HL-60 (cell line): ENCODE results near the gene NT5C2.

Experiments used
- DNase-seq, 2 experiments: peaks; one replicate each; pipeline ENCODE4 v3.0.0-alpha.2; 2010 to 2020; ENCODE audit warnings: low read depth in 1 of 2, low spot score in 1 of 2
- H3K27ac ChIP-seq: fragments of 250-450 bp; sonication (Bioruptor Pico); replicated peaks from 2 replicates; pipeline ENCODE4 v1.5.1; 2020; ENCODE audit warnings: mild to moderate bottlenecking, moderate library complexity
- H3K27me3 ChIP-seq: fragments of 250-450 bp; sonication (Bioruptor Pico); 2 replicates; pipeline ENCODE4 v1.5.1; 2021; ENCODE audit warnings: mild to moderate bottlenecking, moderate library complexity; ENCODE audit not compliant: insufficient read depth, poor library complexity, severe bottlenecking
- H3K4me3 ChIP-seq: replicated peaks from 2 replicates; pipeline ENCODE4 v1.5.1; 2011; ENCODE audit warnings: mild to moderate bottlenecking, control low read depth, low read length; ENCODE audit not compliant: insufficient read depth
- CTCF ChIP-seq: IDR thresholded peaks from one replicate; pipeline ENCODE4 v1.5.1; 2011; ENCODE audit warnings: low read length, control low read depth, inconsistent platforms; ENCODE audit not compliant: insufficient read depth
- GABPA ChIP-seq: IDR thresholded peaks from 2 replicates; pipeline ENCODE4 v1.6.1; 2012; ENCODE audit warnings: low read depth
- POLR2AphosphoS5 ChIP-seq: IDR thresholded peaks from 2 replicates; pipeline ENCODE4 v1.6.1; 2012; ENCODE audit warnings: low read depth
- REST ChIP-seq: IDR thresholded peaks from 2 replicates; pipeline ENCODE4 v1.6.1; 2012; ENCODE audit warnings: low read depth; ENCODE audit not compliant: insufficient replicate concordance
- SPI1 ChIP-seq: IDR thresholded peaks from 2 replicates; pipeline ENCODE4 v1.6.1; 2012; ENCODE audit warnings: low read depth, mild to moderate bottlenecking, borderline replicate concordance

The NT5C2 gene

GRCh38 chr10:103181244-103181643, 11.8 kb downstream of the NT5C2 start:
- peak overlapping the region; percentile 89 for H3K27ac ChIP-seq
- DNase-seq, result peak; percentile 74 to 88
- no peaks in the 10 kb centered on the region for H3K27me3 ChIP-seq
- TF ChIP-seq CTCF, result no peak
- TF ChIP-seq SPI1, result no peak
- TF ChIP-seq REST, result no peak
- no peak for TF ChIP-seq GABPA
- TF ChIP-seq POLR2AphosphoS5, result peak; percentile 72
- no peak overlapping the region for H3K4me3 ChIP-seq

GRCh38 chr10:103180491-103180890, 12.6 kb downstream of the NT5C2 start:
- no peak for DNase-seq
- TF ChIP-seq POLR2AphosphoS5 (no peak), SPI1 (no peak), CTCF (no peak), GABPA (no peak), REST (no peak)
- Histone ChIP-seq H3K27me3 (no peaks in the 10 kb centered on the region), H3K4me3 (no peak overlapping the region), H3K27ac (peak overlapping the region; percentile 89)

GRCh38 chr10:103177123-103177522, 15.9 kb downstream of the NT5C2 start:
- Histone ChIP-seq H3K27ac (no peak overlapping the region), H3K27me3 (no peaks in the 10 kb centered on the region), H3K4me3 (no peak overlapping the region)
- TF ChIP-seq GABPA (no peak), REST (no peak), CTCF (no peak), SPI1 (no peak)
- DNase-seq, result no peak
